IMR-90 (cell line): ENCODE data around the gene RPUSD1. TPM values are rescaled to one million over a fixed set of nuclear protein-coding genes. Genes with fewer than 3 reads are reported as not detected.

Source experiments
- ATAC-seq: fragments of 200-7000 bp; cut with Tn5 transposase; 2 replicates; pipeline ENCODE4 v1.9.1; 2020; ENCODE audit warnings: low read depth, mild to moderate bottlenecking, moderate library complexity
- BruUV-seq: library from RNA; stranded (reverse); fragments of 400-500 nt; replicated peaks from 2 replicates; lab custom pipeline; 2021; lab: Mats Ljungman, UMichigan
- CTCF ChIA-PET: fragments of 300-600 bp; formaldehyde crosslinking; extraction: SDS; loops from one replicate; lab custom pipeline; 2021; ENCODE audit warnings: antibody characterized with exemption; lab: Yijun Ruan, JAX
- POLR2A ChIA-PET: fragments of 300-600 bp; sonication (Branson Sonifier 250); formaldehyde crosslinking; loops from one replicate; lab custom pipeline; 2022; ENCODE audit warnings: antibody characterized with exemption; ENCODE audit not compliant: unreplicated experiment; lab: Charles Lee
- DNase-seq: peaks from one replicate; pipeline ENCODE4 v3.0.0; 2013
- H2AFZ ChIP-seq: replicated peaks from 2 replicates; pipeline ENCODE3; 2013; ENCODE audit warnings: low read length, mild to moderate bottlenecking; ENCODE audit not compliant: poor library complexity
- H2AK5ac ChIP-seq: 2 replicates; pipeline ENCODE4 v1.6.1; 2013; ENCODE audit warnings: low read depth, low read length, inconsistent platforms
- H2AK9ac ChIP-seq: replicated peaks from 2 replicates; pipeline ENCODE3; 2013; ENCODE audit warnings: mild to moderate bottlenecking, low read depth, low read length, moderate library complexity; ENCODE audit not compliant: poor library complexity
- H2BK120ac ChIP-seq: 2 replicates; pipeline ENCODE4 v1.6.1; 2013; ENCODE audit warnings: low read depth, low read length, inconsistent platforms
- H2BK15ac ChIP-seq: 3 replicates; pipeline ENCODE4 v1.6.1; 2013; ENCODE audit warnings: low read depth, low read length, inconsistent platforms
- H2BK20ac ChIP-seq: 2 replicates; pipeline ENCODE4 v1.6.1; 2013; ENCODE audit warnings: low read depth, mild to moderate bottlenecking, inconsistent platforms, low read length, moderate library complexity
- H2BK5ac ChIP-seq: 2 replicates; pipeline ENCODE4 v1.6.1; 2013; ENCODE audit warnings: mild to moderate bottlenecking, low read depth, low read length, inconsistent platforms; ENCODE audit not compliant: poor library complexity, severe bottlenecking
- H3K14ac ChIP-seq: replicated peaks from 2 replicates; pipeline ENCODE4 v1.6.1; 2013; ENCODE audit warnings: low read depth, low read length, inconsistent platforms
- H3K18ac ChIP-seq: 2 replicates; pipeline ENCODE4 v1.6.1; 2013; ENCODE audit warnings: low read depth, low read length, control low read depth
- H3K23ac ChIP-seq: 2 replicates; pipeline ENCODE4 v1.6.1; 2013; ENCODE audit warnings: low read depth, low read length, inconsistent platforms
- H3K27ac ChIP-seq: 2 replicates; pipeline ENCODE4 v1.5.1; 2013; ENCODE audit warnings: mild to moderate bottlenecking, control low read depth, low read length; ENCODE audit not compliant: insufficient read depth
- H3K27me3 ChIP-seq: 2 replicates; pipeline ENCODE4 v1.6.1; 2013; ENCODE audit warnings: low read length; ENCODE audit not compliant: control insufficient read depth, insufficient read depth
- H3K36me3 ChIP-seq: 2 replicates; pipeline ENCODE4 v1.6.1; 2013; ENCODE audit warnings: low read length, mixed read lengths; ENCODE audit not compliant: control insufficient read depth, insufficient read depth
- H3K4ac ChIP-seq: 2 replicates; pipeline ENCODE4 v1.6.1; 2013; ENCODE audit warnings: low read depth, low read length, inconsistent platforms
- H3K4me1 ChIP-seq: 2 replicates; pipeline ENCODE4 v1.6.1; 2013; ENCODE audit warnings: low read length, mixed read lengths; ENCODE audit not compliant: control insufficient read depth, insufficient read depth
- H3K4me2 ChIP-seq: 2 replicates; pipeline ENCODE4 v1.6.1; 2013; ENCODE audit warnings: low read depth, mild to moderate bottlenecking, control low read depth, low read length, moderate library complexity
- H3K4me3 ChIP-seq: 2 replicates; pipeline ENCODE4 v1.5.1; 2013; ENCODE audit warnings: low read depth, mild to moderate bottlenecking, control low read depth, low read length, moderate library complexity; ENCODE audit not compliant: insufficient read depth
- H3K56ac ChIP-seq: 2 replicates; pipeline ENCODE4 v1.6.1; 2013; ENCODE audit warnings: low read length, inconsistent platforms; ENCODE audit not compliant: insufficient read depth; ENCODE audit errors: extremely low read depth
- H3K79me1 ChIP-seq, 2 experiments: 2 replicates each; pipeline ENCODE4 v1.6.1; 2013; ENCODE audit warnings: low read length in 2 of 2, inconsistent platforms in 1 of 2, low read depth in 1 of 2
- H3K9ac ChIP-seq: 2 replicates; pipeline ENCODE4 v1.6.1; 2013; ENCODE audit warnings: low read depth, low read length, control low read depth
- H3K9me1 ChIP-seq: 2 replicates; pipeline ENCODE4 v1.6.1; 2013; ENCODE audit warnings: low read length, inconsistent platforms; ENCODE audit not compliant: insufficient read depth
- H3K9me3 ChIP-seq: 2 replicates; pipeline ENCODE4 v1.6.1; 2013; ENCODE audit warnings: low read length; ENCODE audit not compliant: control insufficient read depth, insufficient read depth
- H4K20me1 ChIP-seq: 2 replicates; pipeline ENCODE4 v1.6.1; 2013; ENCODE audit warnings: low read length, inconsistent platforms; ENCODE audit not compliant: insufficient read depth
- H4K5ac ChIP-seq: 2 replicates; pipeline ENCODE4 v1.6.1; 2013; ENCODE audit warnings: mild to moderate bottlenecking, low read depth, low read length, control low read depth
- H4K8ac ChIP-seq, 2 experiments: 2 replicates each; pipeline ENCODE4 v1.6.1; 2013; ENCODE audit warnings: low read depth in 2 of 2, low read length in 2 of 2, control low read depth in 1 of 2, inconsistent platforms in 1 of 2
- H4K91ac ChIP-seq: 2 replicates; pipeline ENCODE4 v1.6.1; 2013; ENCODE audit warnings: low read depth, low read length, inconsistent platforms; ENCODE audit not compliant: insufficient read depth
- CEBPB ChIP-seq: IDR thresholded peaks from 2 replicates; pipeline ENCODE4 v1.6.1; 2012; ENCODE audit warnings: low read depth, low read length, improper control_type of control experiment
- CHD1 ChIP-seq: IDR thresholded peaks from 2 replicates; pipeline ENCODE4 v1.6.1; 2012; ENCODE audit warnings: low read depth, low read length, improper control_type of control experiment
- CTCF ChIP-seq: conservative IDR thresholded peaks from 2 replicates; pipeline ENCODE4 v1.5.1; 2012; ENCODE audit warnings: mild to moderate bottlenecking, low read depth, low read length, improper control_type of control experiment
- ELK1 ChIP-seq: fragments of 150-350 bp; IDR thresholded peaks from 2 replicates; pipeline ENCODE4 v1.6.1; 2016; ENCODE audit warnings: low read depth, mild to moderate bottlenecking, low read length, moderate library complexity, borderline replicate concordance
- FOS ChIP-seq: fragments of 150-350 bp; IDR thresholded peaks from 2 replicates; pipeline ENCODE4 v1.6.1; 2016; ENCODE audit warnings: low read depth, low read length
- MAFK ChIP-seq: IDR thresholded peaks from 2 replicates; pipeline ENCODE4 v1.6.1; 2012; ENCODE audit warnings: low read depth, low read length, improper control_type of control experiment
- MAZ ChIP-seq: IDR thresholded peaks from 2 replicates; pipeline ENCODE4 v1.6.1; 2012; ENCODE audit warnings: low read depth, mild to moderate bottlenecking, low read length, improper control_type of control experiment, moderate library complexity, borderline replicate concordance
- MXI1 ChIP-seq: IDR thresholded peaks from 2 replicates; pipeline ENCODE4 v1.6.1; 2012; ENCODE audit warnings: low read depth, mild to moderate bottlenecking, low read length, moderate library complexity, borderline replicate concordance
- NFE2L2 ChIP-seq: fragments of 150-350 bp; IDR thresholded peaks from 2 replicates; pipeline ENCODE4 v1.6.1; 2016; ENCODE audit warnings: low read depth, mild to moderate bottlenecking, low read length
- POLR2A ChIP-seq: IDR thresholded peaks from 2 replicates; pipeline ENCODE4 v1.6.1; 2012; ENCODE audit warnings: mild to moderate bottlenecking, low read depth, low read length
- RCOR1 ChIP-seq: IDR thresholded peaks from 2 replicates; pipeline ENCODE4 v1.6.1; 2012; ENCODE audit warnings: mild to moderate bottlenecking, low read length, improper control_type of control experiment; ENCODE audit not compliant: insufficient replicate concordance
- RFX5 ChIP-seq: IDR thresholded peaks from 2 replicates; pipeline ENCODE4 v1.8.0; 2012; ENCODE audit warnings: low read depth, mild to moderate bottlenecking, low read length, moderate library complexity
- SMC3 ChIP-seq: fragments of 150-350 bp; IDR thresholded peaks from 2 replicates; pipeline ENCODE4 v1.6.1; 2016; ENCODE audit warnings: low read depth, mild to moderate bottlenecking, antibody characterized with exemption, low read length, moderate library complexity
- WGBS, 2 experiments: methylation state at CpG; one replicate each; pipeline versions ENCODE4 v1.1.5 to v1.1.7; 2013; ENCODE audit warnings: missing lambda C conversion rate in 2 of 2; ENCODE audit not compliant: insufficient read length in 1 of 2; ENCODE audit errors: extremely low coverage in 2 of 2; 5-methylcytosine and 5-hydroxymethylcytosine counted together
- dilution Hi-C: fragments of 300-500 bp; cut with HindIII; formaldehyde crosslinking; loops from one replicate; pipeline ENCODE4 v1.14.3; 2018; ENCODE audit warnings: low sequenced_read_pairs; ENCODE audit not compliant: unreplicated experiment
- in situ Hi-C: fragments of 300-500 bp; cut with MboI; formaldehyde crosslinking; loops from 3 replicates; pipeline ENCODE4 v1.14.3; 2019; ENCODE audit warnings: low sequenced_read_pairs, inconsistent platforms, mixed read lengths
- intact Hi-C: fragments of 100-400 bp; cut with micrococcal nuclease; formaldehyde crosslinking; loops from 2 replicates; pipeline ENCODE4 v1.10.0; 2022
- polyA plus RNA-seq, 3 experiments: library from polyadenylated mRNA; depleted of rRNA; stranded (reverse); fragments of >200 nt; gene quantifications; 2 replicates each; pipeline ENCODE4 v1.2.3, GENCODE V29; 2012; ENCODE audit warnings: low replicate concordance in 1 of 3
- total RNA-seq: library from RNA; depleted of rRNA; stranded (reverse); fragments of >200 nt; gene quantifications from 2 replicates; pipeline ENCODE4 v1.2.3, GENCODE V29; 2012
- TF ChIP-seq, protein P1 (sequence below): fragments of 150-350 bp; IDR thresholded peaks from 2 replicates; pipeline ENCODE4 v1.6.1; 2017; ENCODE audit warnings: mild to moderate bottlenecking, antibody characterized with exemption, low read length, low read depth

Gene RPUSD1
- total and polyA plus RNA-seq, 2 of the 4 experiments (the other 2 are of a cell fraction): 13.1 to 32.3 TPM

DNA sequence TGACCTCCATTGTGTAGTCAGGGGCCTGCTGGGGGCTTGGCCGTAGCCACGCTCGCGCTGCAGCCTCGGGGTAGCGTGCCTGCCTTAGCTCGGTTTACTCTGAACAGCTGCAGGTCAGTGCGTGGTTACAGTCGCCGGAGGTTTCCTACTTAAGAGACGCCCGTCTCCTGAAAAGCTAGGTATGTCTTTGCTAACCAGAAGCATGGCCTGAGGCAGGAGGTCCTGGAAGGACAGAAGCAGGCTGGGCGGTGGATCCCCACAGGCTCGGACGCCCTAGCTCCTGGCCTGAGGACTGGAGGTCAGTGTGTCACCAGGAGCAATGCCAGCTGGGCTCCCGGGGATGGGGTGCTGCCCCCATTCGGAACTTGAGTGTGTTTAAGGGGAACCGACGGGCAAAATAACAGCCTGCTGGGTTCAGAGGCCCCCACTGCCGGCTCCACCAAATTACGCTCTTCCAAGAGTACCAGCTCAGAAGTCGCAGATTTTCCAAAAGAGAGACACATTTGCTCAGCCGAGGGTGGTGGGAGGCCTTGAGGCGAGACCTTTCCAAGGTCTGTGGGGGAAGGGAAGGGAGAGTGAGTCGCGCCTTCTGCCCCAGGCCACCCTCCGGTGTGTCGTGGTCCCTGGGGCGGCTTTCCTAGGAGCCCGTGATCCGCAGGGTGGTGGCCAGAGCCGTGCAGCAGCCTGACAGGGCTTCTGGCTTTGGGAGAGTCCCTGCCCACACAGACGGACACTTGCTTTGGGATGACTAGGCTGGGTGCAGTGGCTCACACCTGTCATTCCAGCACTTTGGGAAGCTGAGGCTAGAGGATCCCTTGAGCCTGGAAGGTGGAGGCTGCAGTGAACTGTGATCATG lies 16.2 kb upstream of the RPUSD1 start:
- Histone ChIP-seq H3K27ac (no peak overlapping the region), H3K9me1 (0 out of 2 replicates have a peak, but pooled peaks cover 3% of the 10 kb centered on the region), H3K4me3 (no peak overlapping the region), H3K23ac (no peak overlapping the region), H3K27me3 (peaks cover 15% of the 10 kb centered on the region), H4K91ac (no peak overlapping the region), H4K8ac (no peak overlapping the region), H2AK5ac (no peak overlapping the region), H2BK5ac (no peak overlapping the region), H3K14ac (no peak overlapping the region), H2AK9ac (no peak overlapping the region), H2AFZ (no peak overlapping the region), H3K9me3 (no peaks in the 10 kb centered on the region), H4K20me1 (no peaks in the 10 kb centered on the region), H3K9ac (no peak overlapping the region), H3K18ac (no peak overlapping the region), H3K36me3 (no peaks in the 10 kb centered on the region), H3K56ac (no peak overlapping the region), H3K4ac (no peak overlapping the region), H3K79me1 (peaks cover 4 to 12% of the 10 kb centered on the region in 2 experiments; a peak in 3 of 4 replicates), H2BK20ac (no peak overlapping the region), H4K5ac (no peak overlapping the region), H2BK15ac (no peak overlapping the region), H2BK120ac (no peak overlapping the region), H3K4me1 (peaks cover 3% of the 10 kb centered on the region; the same call in 1 of the 2 replicates), H3K4me2 (no peak overlapping the region)
- POLR2A ChIA-PET: no interaction called here
- dilution Hi-C loops: no loop called here
- CTCF ChIA-PET: no interaction called here
- no TSS peak for BruUV-seq
- WGBS, 2 experiments: 67% methylated on average over 11 of the region's 33 CpGs; no CpG with 5 or more reads in 1 of the 2 experiments
- no peak for ATAC-seq
- no peak for DNase-seq
- in situ Hi-C loops: loop anchor here (25.0 kb wide), 1 partner anchor 408 kb away; no protein-coding TSS in a partner anchor
- no peak for TF ChIP-seq CEBPB
- TF ChIP-seq CTCF: no peak
- TF ChIP-seq MAZ: no peak
- TF ChIP-seq MAFK: no peak
- no peak for TF ChIP-seq ELK1
- no peak for TF ChIP-seq MXI1
- TF ChIP-seq, protein P1, sequence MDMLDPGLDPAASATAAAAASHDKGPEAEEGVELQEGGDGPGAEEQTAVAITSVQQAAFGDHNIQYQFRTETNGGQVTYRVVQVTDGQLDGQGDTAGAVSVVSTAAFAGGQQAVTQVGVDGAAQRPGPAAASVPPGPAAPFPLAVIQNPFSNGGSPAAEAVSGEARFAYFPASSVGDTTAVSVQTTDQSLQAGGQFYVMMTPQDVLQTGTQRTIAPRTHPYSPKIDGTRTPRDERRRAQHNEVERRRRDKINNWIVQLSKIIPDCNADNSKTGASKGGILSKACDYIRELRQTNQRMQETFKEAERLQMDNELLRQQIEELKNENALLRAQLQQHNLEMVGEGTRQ: no peak
- TF ChIP-seq POLR2A: no peak
- no peak for TF ChIP-seq FOS
- no peak for TF ChIP-seq SMC3
- no peak for TF ChIP-seq CHD1
- no peak for TF ChIP-seq NFE2L2
- TF ChIP-seq RCOR1: no peak
- no peak for TF ChIP-seq RFX5
- intact Hi-C loops: no loop called here
